ENCODE measurements around the gene IL17A. TPM values are rescaled to one million over a fixed set of nuclear protein-coding genes. Genes with fewer than 3 reads are reported as not detected.

The IL17A gene
- total RNA-seq, 2 donors from 2014 or later, result not detected

DNA sequence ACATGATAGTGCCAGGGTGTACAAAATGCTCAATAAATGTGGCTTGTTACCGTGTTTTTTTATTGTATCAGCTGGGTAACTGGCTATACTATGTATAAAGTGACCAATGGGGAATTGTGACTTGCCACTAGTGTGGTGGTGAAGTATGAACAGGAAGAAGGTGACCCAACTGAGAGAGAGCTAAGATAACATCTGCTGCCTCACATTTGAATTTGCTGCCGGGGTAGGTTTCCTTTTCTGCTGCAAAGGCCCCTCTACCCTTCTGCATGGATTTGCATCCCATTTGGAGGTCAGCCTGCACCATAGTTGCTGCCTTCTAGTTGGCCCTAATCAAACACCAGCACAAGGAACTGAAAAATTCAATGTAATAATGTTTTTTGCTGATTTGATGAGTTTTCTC is 24.1 kb downstream of the IL17A start:
- TF ChIP-seq POLR2A (IDR thresholded peaks at IDR 0.05), result no peak
- TF ChIP-seq, protein P1, sequence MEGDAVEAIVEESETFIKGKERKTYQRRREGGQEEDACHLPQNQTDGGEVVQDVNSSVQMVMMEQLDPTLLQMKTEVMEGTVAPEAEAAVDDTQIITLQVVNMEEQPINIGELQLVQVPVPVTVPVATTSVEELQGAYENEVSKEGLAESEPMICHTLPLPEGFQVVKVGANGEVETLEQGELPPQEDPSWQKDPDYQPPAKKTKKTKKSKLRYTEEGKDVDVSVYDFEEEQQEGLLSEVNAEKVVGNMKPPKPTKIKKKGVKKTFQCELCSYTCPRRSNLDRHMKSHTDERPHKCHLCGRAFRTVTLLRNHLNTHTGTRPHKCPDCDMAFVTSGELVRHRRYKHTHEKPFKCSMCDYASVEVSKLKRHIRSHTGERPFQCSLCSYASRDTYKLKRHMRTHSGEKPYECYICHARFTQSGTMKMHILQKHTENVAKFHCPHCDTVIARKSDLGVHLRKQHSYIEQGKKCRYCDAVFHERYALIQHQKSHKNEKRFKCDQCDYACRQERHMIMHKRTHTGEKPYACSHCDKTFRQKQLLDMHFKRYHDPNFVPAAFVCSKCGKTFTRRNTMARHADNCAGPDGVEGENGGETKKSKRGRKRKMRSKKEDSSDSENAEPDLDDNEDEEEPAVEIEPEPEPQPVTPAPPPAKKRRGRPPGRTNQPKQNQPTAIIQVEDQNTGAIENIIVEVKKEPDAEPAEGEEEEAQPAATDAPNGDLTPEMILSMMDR (IDR thresholded peaks at IDR 0.05), result no peak
- no peaks in the 10 kb centered on the region for H3K9me3 ChIP-seq
- H3K36me3 ChIP-seq (replicated peaks in 1 of 2; ENCODE audit: insufficient read depth in 1 of 2, low read depth in 2 of 2), result no peaks in the 10 kb centered on the region
- H3K27me3 ChIP-seq, result no peaks in the 10 kb centered on the region
- no peak for ATAC-seq
- intact Hi-C loops (cut with DNase I), result no loop called here
- H3K4me1 ChIP-seq, result no peaks in the 10 kb centered on the region
- no peak overlapping the region for H3K4me3 ChIP-seq
- WGBS, 2 donors, result 59 to 78% methylated on average over 2 of the region's 2 CpGs
- no peak for DNase-seq
- no peak overlapping the region for H3K27ac ChIP-seq

- H3K36me3 ChIP-seq (replicated peaks in 1 of 2; ENCODE audit: insufficient read depth in 1 of 2, low read depth in 2 of 2), result no peaks in the 10 kb centered on the region
- no peaks in the 10 kb centered on the region for H3K27me3 ChIP-seq
- no peak for TF ChIP-seq POLR2A (IDR thresholded peaks at IDR 0.05)
- TF ChIP-seq, protein P1 (IDR thresholded peaks at IDR 0.05), result no peak
- H3K27ac ChIP-seq, result no peak overlapping the region
- 27 to 36% methylated on average over 2 of the region's 2 CpGs for WGBS, 2 donors
- no peak for DNase-seq
- intact Hi-C loops (cut with DNase I), result no loop called here
- H3K9me3 ChIP-seq, result no peaks in the 10 kb centered on the region
- ATAC-seq, result no peak
- H3K4me1 ChIP-seq, result no peaks in the 10 kb centered on the region
- no peak overlapping the region for H3K4me3 ChIP-seq
Measured at GRCh38 chr6:52213127-52213526, 27.0 kb downstream of the IL17A start.

GRCh38 chr6:52215787-52216186 is 29.6 kb downstream of the IL17A start:
- Histone ChIP-seq H3K27me3 (no peaks in the 10 kb centered on the region), H3K4me3 (no peak overlapping the region), H3K27ac (no peak overlapping the region), H3K4me1 (no peaks in the 10 kb centered on the region), H3K9me3 (no peaks in the 10 kb centered on the region), H3K36me3 (replicated peaks in 1 of 2; ENCODE audit: insufficient read depth in 1 of 2, low read depth in 2 of 2) (no peaks in the 10 kb centered on the region)
- DNase-seq (no peak), ATAC-seq (no peak)
- intact Hi-C loops (cut with DNase I), result no loop called here
- TF ChIP-seq, protein P1 (IDR thresholded peaks at IDR 0.05), result no peak
- no peak for TF ChIP-seq POLR2A (IDR thresholded peaks at IDR 0.05)

GRCh38 chr6:52216932-52217575 is 30.9 kb downstream of the IL17A start:
- intact Hi-C loops (cut with DNase I), result no loop called here
- TF ChIP-seq POLR2A (IDR thresholded peaks at IDR 0.05), result no peak
- TF ChIP-seq, protein P1 (IDR thresholded peaks at IDR 0.05), result no peak
- no peak for ATAC-seq
- no peaks in the 10 kb centered on the region for H3K36me3 ChIP-seq (replicated peaks in 1 of 2; ENCODE audit: insufficient read depth in 1 of 2, low read depth in 2 of 2)
- no peak overlapping the region for H3K27ac ChIP-seq
- H3K27me3 ChIP-seq, result no peaks in the 10 kb centered on the region
- DNase-seq, result no peak
- WGBS, 2 donors, result 71 to 74% methylated on average over 5 of the region's 5 CpGs
- no peaks in the 10 kb centered on the region for H3K9me3 ChIP-seq
- H3K4me1 ChIP-seq, result no peaks in the 10 kb centered on the region
- no peak overlapping the region for H3K4me3 ChIP-seq

DNA sequence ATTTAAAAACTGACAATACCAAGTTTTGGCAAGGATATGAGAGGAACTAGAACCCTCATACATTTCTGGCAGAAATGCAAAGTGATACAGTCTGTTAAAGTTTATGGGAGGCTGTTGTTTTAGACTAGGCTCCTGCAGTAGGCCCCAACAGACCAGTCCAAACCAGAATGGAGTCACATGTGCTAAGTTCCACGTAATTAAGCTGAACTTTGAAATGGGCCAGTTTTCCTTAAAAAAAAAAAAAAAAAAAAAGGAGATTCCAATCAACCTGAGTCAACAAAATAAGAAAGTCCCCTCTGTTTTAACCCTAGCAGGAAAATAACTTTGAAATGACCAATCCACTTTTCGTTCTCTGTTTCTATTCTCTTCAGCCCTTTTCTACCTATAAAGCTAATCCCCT is 31.6 kb downstream of the IL17A start:
- no peak for ATAC-seq
- H3K27ac ChIP-seq, result no peak overlapping the region
- 63 to 70% methylated on average over 2 of the region's 2 CpGs for WGBS, 2 donors
- DNase-seq, result no peak
- no peaks in the 10 kb centered on the region for H3K27me3 ChIP-seq
- H3K36me3 ChIP-seq (replicated peaks in 1 of 2; ENCODE audit: insufficient read depth in 1 of 2, low read depth in 2 of 2), result no peaks in the 10 kb centered on the region
- no peaks in the 10 kb centered on the region for H3K4me1 ChIP-seq
- H3K4me3 ChIP-seq, result no peak overlapping the region
- H3K9me3 ChIP-seq, result no peaks in the 10 kb centered on the region
- intact Hi-C loops (cut with DNase I), result no loop called here
- TF ChIP-seq, protein P1 (IDR thresholded peaks at IDR 0.05), result no peak
- no peak for TF ChIP-seq POLR2A (IDR thresholded peaks at IDR 0.05)
